HG03442 (cell line): ENCODE measurements around the gene TMC6.
"Not testable (repeated sequence)": the region's sequence is repeated elsewhere in the genome, so short reads cannot be mapped to it uniquely, and the experiment has no call there.

Source experiments
- ATAC-seq: cut with Tn5 transposase; IDR thresholded peaks from one replicate; pipeline ENCODE4 v1.9.1; 2021; ENCODE audit warnings: mild to moderate bottlenecking, moderate library complexity; ENCODE audit not compliant: unreplicated experiment

TMC6 gene, protein sequence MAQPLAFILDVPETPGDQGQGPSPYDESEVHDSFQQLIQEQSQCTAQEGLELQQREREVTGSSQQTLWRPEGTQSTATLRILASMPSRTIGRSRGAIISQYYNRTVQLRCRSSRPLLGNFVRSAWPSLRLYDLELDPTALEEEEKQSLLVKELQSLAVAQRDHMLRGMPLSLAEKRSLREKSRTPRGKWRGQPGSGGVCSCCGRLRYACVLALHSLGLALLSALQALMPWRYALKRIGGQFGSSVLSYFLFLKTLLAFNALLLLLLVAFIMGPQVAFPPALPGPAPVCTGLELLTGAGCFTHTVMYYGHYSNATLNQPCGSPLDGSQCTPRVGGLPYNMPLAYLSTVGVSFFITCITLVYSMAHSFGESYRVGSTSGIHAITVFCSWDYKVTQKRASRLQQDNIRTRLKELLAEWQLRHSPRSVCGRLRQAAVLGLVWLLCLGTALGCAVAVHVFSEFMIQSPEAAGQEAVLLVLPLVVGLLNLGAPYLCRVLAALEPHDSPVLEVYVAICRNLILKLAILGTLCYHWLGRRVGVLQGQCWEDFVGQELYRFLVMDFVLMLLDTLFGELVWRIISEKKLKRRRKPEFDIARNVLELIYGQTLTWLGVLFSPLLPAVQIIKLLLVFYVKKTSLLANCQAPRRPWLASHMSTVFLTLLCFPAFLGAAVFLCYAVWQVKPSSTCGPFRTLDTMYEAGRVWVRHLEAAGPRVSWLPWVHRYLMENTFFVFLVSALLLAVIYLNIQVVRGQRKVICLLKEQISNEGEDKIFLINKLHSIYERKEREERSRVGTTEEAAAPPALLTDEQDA

DNA sequence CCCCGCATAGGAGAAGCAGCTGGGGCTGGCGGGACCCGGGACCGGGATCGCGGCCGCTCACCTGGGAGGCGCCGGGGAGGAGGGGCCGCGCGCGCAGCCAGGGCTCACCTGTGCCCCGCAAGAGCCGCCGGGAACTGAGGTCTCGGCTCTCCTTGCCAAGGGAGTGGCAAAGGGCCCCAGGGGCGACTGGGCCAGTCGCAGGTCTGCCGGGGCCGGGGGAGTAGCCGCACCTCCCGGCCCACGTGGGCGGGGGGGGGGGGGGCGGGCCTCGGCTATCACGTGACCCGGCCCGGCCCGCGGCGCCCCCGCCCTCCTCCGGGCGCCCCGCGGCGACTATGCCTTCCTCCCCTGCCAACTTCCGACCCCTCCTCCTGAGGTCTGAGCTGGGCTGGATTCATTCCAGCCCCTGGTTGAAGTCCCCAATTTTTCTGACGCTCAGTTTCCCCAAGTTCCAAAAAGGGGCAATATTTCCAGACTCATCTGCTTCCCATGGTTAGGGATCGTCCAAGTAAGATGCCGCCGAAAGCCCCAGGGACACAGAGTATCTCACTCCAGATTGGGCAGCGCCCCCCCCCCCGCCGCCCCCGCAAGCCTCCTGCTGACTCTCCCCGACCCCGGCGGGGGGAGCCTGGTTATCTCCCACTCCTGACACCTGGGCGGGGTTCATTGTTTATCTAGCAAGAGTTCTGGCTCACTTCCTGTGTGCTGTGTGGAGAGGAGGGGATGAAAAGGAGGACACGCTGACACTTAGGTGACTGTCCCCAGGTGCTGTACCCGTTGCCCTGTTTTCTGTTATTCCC, at the start of gene TMC6:
Gene TMC6, minus strand, starts transcription at position 205 of the 800 bp plus-strand sequence. CDS start 1,923 bp downstream, outside the sequence.
- no peak for ATAC-seq

DNA sequence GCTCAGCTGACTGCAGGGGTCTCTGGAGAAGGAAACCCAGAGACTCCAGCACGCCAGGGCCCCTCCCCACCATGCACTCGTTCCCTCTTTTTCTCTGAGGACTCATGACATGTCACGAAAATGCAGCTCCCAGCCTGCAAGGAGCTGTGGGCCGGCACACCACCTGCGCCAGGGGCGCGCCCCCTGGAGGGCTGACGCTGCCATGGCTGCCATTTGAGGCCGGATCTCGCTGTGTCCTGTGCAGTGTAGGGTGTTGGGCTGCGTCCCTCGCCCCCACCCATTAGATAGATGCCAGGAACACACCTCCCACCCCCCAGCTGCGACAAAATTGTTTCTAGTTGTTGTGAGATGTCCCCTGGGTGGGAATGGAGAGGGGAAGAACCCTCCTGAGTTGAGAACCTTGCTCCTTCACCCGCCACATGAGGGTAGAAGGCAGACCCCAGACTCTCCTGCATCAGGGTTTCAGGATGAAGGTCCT, 48.0 kb upstream of the TMC6 start:
- ATAC-seq, result no peak

DNA sequence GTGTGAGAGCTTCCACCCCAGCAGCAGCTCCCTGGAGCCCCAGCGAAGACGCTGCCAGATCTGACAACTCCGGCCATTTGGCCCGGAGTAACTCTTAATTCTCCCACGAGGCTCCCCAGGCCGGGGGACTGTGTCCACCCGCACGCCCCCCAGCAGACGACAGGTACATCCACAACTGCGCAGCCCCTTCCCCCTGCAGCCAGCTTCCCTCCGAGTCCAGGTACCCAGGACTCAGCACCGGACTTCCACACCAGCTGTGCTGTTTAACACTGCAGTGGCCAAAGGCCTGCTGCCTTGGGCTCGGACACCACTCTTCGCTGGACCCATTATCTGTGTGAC, 47.1 kb upstream of the TMC6 start:
- no peak for ATAC-seq

DNA sequence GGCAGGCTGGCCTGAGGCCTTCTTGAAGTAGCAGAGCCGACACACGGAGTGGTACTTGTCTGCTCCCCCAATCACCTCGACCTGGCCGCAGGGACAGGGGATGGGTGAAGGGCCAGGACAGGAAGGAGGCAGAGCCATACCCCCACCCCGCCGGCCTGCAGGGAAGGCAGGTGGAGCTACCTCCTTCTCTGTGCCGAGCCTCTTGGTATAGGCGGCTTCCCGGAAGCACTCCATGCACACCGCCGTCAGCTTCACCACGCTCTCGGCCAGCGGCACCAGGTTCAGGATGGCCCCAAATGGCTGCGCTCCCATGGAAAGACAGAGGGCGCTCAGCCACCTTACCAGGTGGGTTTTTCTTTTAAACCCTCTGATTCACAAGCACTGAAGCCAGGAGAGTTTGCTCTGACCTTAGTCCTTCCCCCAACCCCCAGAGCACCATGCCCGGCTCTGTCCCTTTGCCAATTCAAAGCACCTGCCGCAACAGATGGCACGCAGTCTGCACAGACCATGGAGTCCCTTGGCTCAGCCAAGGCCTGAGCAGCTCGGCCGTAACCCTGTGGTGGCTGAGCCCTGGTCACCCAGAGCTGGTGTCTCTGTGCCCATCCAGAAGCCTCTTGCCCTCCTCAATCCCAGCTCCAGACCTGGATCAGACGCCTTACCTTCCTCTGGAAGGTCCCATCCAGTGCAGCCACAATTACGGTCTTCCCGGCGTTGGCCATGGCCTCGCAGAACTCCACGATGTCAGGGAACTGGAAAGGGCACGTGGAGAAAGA, 46.5 kb upstream of the TMC6 start:
- no peak for ATAC-seq

DNA sequence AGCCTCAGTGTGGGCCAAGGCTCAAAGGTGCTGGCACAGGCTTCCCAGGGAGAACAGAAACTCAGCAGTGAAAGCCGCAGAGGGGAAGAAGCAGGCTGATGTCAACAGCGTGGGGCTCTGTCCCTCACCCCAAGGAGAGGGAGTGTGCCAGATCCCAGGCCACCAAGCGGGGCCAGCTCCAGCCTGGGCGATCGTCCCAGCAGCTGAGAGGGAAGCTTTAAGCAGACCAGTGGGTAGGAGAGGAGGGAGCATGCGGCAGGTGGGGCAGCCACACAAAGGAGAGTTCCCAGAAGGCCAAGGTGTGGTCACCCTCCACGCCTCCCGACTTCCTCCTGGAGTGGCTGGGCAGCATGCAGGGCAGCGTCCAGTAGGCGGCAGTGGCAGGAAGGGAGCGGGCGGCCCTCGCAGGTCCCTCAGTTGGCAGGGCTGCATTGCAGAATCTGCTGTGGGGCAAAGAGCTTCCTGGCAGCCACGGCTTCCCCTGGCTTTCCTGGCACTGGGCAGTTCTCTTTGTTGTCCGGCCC, 45.9 kb upstream of the TMC6 start:
- no peak for ATAC-seq

DNA sequence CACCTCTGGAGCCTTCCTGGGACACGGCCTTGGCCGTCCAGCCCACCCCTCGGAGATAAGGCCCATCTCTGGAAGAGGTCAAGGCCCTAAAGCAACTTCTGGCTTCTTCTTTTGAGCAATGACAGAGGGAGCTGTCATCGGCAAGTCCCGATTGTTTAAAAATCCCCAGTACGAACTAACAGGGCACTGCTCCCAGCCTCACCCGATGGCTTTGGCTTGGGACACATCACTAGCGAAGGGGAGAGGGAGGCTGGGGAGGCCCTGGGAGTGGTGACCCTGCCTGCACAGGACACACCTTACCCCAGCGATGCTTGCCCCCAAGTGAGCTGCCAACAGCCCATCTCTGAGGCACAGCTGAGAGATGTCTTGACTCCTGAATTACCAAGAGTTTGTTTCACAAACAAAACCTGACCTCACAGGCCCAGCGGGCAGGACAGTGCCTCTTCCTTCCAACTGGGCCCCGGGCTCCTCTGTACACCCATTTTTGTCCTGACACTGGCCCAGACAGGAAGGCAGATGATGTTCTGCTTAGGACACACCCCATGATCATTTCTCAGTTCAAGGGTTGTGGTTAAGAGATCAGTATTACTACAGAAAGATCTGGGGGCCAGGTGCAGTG, 44.7 kb upstream of the TMC6 start:
- ATAC-seq, result no peak

DNA sequence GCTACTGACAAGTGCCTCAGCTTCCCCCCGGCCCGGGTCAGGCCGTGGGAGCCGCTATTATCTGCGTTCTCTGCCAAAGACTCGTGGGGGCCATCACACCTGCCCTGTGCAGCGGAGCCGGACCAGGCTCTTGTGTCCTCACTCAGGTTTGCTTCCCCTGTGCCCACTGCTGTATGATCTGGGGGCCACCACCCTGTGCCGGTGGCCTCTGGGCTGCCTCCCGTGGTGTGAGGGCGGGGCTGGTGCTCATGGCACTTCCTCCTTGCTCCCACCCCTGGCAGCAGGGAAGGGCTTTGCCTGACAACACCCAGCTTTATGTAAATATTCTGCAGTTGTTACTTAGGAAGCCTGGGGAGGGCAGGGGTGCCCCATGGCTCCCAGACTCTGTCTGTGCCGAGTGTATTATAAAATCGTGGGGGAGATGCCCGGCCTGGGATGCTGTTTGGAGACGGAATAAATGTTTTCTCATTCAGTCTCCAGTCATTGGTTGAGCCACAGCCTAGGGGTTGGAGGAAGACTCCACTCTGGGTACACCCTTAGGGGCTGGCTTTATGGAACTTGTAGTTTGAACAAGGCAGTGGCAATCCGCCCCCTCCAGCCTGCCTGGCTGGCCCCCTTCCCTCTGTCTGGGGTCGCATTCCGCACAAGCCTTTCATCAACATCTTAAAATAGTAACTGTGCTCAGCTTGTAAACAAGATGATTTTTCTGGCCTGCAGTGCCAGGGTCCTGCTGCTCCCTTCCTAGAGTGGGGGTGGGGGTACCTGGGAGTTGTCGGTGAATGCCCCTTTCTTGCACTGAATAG, 43.9 kb upstream of the TMC6 start:
- no peak for ATAC-seq

DNA sequence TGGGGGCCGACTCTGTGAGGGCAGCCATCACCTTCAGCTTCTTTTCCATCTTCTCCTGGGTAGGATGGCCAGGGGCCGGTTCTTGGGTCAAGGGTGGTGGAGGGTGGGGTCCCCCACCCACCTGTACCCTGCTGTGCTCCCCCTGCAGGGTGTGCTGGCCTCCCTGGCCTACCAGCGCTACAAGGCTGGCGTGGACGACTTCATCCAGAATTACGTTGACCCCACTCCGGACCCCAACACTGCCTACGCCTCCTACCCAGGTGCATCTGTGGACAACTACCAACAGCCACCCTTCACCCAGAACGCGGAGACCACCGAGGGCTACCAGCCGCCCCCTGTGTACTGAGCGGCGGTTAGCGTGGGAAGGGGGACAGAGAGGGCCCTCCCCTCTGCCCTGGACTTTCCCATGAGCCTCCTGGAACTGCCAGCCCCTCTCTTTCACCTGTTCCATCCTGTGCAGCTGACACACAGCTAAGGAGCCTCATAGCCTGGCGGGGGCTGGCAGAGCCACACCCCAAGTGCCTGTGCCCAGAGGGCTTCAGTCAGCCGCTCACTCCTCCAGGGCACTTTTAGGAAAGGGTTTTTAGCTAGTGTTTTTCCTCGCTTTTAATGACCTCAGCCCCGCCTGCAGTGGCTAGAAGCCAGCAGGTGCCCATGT, 43.2 kb upstream of the TMC6 start:
- not testable (repeated sequence) for ATAC-seq

DNA sequence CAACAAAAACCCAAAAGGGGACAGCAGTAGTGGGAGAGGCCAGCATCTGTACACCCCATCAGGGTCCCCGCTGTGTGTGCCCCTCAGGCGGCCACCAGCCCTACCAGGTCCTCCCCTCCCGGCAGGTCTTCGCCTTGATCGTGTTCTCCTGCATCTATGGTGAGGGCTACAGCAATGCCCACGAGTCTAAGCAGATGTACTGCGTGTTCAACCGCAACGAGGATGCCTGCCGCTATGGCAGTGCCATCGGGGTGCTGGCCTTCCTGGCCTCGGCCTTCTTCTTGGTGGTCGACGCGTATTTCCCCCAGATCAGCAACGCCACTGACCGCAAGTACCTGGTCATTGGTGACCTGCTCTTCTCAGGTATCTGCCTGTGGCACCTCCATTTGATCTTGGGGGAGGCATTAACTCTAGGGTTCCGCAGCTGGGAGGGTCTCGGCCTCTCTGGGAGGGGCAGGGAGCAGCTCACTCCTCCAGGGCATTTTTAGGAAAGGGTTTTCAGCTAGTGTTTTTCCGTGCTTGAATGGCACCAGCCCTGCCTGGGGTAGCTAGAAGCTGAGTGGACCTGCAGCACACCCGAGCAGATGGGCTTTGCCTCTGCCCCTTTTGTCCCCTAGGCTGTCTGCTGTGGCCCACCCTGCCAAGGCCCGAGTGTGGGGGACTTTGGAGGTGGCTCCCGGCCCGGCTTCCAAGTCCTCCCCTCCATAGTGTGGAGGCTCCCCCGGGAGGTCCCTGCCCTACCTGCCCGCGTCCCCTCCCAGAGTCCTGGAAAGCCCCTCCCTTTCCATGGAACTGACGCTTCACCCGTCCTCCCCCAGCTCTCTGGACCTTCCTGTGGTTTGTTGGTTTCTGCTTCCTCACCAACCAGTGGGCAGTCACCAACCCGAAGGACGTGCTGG, 42.4 kb upstream of the TMC6 start:
- ATAC-seq, result no peak

DNA sequence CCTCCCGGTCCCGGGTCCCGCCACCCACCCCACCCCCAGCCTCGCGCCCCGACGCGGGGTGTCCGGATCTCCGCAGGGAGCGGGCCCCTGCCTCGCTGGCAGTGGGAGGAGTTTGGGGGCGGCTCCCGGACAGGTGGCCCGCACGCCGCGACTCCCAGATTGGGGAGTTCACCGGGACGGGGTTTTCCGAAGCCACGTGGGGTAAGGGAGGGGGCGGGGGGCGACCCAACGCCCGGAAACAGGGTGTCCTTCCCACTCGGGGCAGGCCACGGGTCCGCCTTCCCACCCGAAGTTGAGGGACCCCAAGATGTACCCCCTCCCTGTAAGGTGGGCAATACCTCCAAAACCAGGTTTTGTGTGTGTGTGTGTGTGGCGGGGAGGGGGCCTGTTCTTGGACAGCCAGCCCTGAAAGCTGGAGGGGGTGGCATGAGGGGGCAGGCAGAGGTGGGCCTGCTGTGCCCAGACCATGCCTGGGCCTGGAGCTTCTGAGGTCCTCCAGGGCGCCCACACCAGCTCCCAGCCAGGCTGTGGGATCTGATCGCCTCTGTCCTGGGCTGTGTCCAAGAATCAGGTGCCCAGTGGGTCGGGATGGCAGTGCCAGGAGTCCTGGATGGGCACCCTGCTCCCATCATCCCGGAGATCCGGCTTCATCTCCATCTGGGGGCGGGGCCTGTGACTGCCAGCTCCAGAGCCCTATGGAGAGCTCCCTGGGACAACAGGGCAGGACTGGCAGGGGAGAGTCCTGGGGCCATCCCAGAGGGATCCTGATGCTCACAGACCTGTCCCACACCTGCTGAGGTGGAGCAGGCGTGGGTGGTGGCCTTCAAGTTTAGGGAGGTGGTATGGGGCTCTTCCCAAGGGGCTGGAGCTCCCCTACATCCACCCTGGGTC, 40.6 kb upstream of the TMC6 start:
- ATAC-seq, result peak; percentile 22

DNA sequence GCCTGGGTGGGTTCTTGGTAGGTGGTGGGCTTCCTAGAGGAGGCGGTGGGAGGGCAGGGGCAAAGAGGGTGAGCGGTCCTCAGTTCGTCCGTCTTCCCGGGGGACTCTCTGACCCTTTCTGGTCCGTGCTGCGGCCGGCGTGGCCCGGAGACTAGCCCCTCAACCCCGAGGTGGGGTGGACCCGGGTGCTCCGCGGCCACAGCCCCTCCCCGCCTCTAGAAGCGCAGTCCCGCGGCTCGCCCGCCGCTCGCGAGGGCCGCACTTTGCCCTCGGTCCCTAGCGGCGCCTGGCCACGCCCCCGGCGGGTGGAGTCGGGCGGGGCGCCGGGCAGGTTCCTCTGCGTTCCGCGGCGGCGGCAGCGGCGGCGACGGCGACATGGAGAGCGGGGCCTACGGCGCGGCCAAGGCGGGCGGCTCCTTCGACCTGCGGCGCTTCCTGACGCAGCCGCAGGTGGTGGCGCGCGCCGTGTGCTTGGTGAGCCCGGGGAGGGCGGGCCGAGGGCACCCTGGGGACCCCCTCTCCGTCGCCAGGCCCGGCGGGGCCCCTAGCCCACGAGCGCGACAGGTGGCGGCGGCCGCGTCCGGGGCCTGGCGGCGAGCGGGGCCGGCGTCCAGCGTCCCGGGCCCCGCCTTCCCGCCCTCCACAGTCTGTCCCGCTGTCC, 39.8 kb upstream of the TMC6 start, which contains the start of gene SYNGR2:
Gene SYNGR2, plus strand, starts transcription at position 340 of the 661 bp plus-strand sequence. Its CDS starts 36 bp downstream, at position 376.
- ATAC-seq, result peak; percentile 47

DNA sequence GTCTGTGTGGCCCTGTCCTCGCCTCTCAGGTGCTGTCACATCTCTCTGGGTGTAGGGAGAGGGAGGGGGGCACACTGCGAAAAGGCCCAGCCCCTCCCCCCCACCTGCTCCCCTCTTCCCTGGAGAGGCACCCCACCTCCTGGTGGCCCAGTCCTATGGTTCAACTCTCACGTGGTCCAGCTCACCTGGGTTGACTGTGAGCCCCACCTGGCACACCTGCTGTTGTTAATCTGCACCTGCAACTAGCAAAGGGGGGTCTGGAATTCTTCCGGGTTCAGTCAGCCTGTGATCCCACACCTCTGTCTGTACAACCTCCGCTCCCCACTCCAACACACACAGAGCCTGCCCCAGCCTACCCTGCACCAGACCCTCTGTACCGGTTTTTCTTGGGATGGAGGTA, 37.9 kb upstream of the TMC6 start:
- ATAC-seq, result no peak

DNA sequence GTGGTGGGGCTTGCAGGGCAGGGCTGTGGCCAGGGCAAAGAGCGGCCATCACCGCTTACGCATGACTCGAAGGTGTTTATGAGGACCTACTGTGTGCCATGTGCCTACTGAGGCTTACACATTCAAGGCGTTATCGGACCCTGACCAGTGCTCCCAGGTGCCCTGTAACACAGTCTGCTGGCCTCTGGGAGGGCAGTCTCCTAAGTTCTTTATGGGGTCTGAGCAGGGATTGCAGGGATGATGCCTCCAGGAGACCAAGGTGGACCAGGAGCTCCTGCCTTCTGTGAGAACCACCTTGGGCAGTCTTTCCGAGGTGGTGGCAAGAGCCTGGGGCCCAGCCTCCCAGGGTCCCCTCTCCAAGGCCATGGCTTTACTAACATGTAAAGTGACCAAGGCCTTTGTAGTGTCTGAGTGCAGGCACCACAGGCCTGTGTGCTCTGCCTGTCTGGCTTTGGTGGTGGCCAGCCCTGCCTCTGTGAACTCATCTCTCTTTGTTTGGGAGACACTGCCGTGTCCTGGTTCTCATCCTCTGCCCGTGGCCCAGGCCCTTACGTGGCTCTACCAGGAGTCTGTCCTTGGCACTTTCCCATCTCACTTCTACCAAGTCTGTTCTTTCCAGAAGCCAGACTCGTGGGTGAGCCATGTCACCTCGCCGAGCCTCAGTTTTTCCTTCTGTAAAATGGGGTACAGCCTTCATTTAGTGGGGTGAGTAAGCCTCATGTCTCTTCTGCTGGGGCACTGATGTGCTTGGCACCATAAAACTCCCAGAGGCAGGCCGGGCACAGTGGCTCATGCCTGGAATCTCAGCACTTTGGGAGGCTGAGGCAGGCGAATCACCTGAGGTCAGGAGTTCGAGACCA, 36.4 kb upstream of the TMC6 start:
- ATAC-seq, result no peak

DNA sequence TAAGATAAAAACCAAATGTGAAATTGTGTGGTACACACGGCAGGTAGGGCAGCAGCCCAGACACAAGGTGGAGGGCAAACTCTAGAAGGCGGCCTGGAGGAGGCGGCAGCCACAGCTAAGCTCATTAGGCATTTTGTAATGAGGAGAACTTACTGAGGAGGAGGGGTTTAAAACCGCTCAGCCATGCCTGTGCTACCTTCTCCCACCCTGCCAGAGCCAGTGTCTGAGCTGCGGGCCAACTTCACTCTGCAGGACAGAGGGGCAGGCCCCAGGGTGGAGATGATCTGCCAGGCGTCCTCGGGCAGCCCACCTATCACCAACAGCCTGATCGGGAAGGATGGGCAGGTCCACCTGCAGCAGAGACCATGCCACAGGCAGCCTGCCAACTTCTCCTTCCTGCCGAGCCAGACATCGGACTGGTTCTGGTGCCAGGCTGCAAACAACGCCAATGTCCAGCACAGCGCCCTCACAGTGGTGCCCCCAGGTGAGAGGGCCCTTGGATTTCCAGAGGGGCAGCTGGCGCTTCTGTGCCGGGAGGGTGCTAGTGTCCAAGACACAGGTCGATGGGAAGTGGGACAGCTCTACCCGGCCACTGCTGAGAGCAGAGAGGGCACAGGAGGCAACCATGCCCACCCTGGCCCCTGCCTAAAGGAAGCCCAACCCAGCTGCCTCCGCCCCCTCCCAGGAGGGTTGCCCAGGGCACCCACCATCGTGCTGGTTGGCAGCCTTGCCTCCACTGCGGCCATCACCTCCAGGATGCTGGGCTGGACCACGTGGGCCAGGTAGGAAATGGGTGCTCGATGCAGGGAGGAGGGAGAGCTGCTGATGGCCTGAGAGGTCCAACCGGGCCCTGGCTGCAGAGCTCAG, 35.6 kb upstream of the TMC6 start:
- no peak for ATAC-seq
